ENCODE data around the gene EIF1. TPM values are rescaled to one million over a fixed set of nuclear protein-coding genes. Genes with fewer than 3 reads are reported as not detected.
A peak's percentile ranks its signal among the peaks of the same experiment; 100 is the strongest.

Gene EIF1
- polyA plus RNA-seq, 1 donor (not counting 4 experiments of a cell fraction or from before 2014, with no cell fraction given), result 308 TPM

GRCh38 chr17:41734139-41734948 lies 45.7 kb downstream of the EIF1 start, which contains the start of gene HAP1:
Gene HAP1 (minus strand): TSS chr17:41734643. CDS start chr17:41734634, 9 bp downstream.
- Histone ChIP-seq H3K9me1 (ENCODE audit: control insufficient read depth, extremely low read depth, insufficient read depth, low read length) (no peaks in the 10 kb centered on the region), H4K20me1 (ENCODE audit: control insufficient read depth, extremely low read depth, insufficient read depth, low read length) (no peaks in the 10 kb centered on the region), H3K9me3 (ENCODE audit: control insufficient read depth, low read depth, low read length) (no peaks in the 10 kb centered on the region), H3K4me3 (ENCODE audit: control insufficient read depth in 2 of 3, extremely low read depth in 1 of 3, insufficient read depth in 2 of 3, low read depth in 1 of 3, low read length in 3 of 3) (peak within 1 kb of the TSS; percentile 54 to 70 (median 70)), H3K36me3 (ENCODE audit: control insufficient read depth in 2 of 2, extremely low read depth in 1 of 2, insufficient read depth in 2 of 2, low read length in 2 of 2) (peaks cover 0 to 3% of the 10 kb centered on the region in 2 experiments), H3K79me2 (ENCODE audit: control insufficient read depth, insufficient read depth, low read length) (no peaks in the 10 kb centered on the region), H3K27me3 (ENCODE audit: control insufficient read depth, extremely low read depth, insufficient read depth, low read length) (peaks cover 49% of the 10 kb centered on the region), H3K4me1 (ENCODE audit: control insufficient read depth, extremely low read depth, insufficient read depth, low read length) (peaks cover 24% of the 10 kb centered on the region), H2AFZ (ENCODE audit: control insufficient read depth, low read length) (peak within 1 kb of the TSS; percentile 90), H3K4me2 (ENCODE audit: control insufficient read depth, extremely low read depth, insufficient read depth, low read depth, low read length) (peak within 1 kb of the TSS; percentile 95), H3K27ac (ENCODE audit: control insufficient read depth, insufficient read depth, low read length) (no peak within 1 kb of the TSS), H3K9ac (ENCODE audit: control insufficient read depth, extremely low read depth, insufficient read depth, low read length) (peak within 1 kb of the TSS; percentile 56)
- TF ChIP-seq EZH2 (IDR thresholded peaks at IDR 0.05; ENCODE audit: low read length) (peak; percentile 90), CTCF (optimal IDR thresholded peaks at IDR 0.05 in 1 of 3, IDR thresholded peaks at IDR 0.05 in 1 of 3, conservative IDR thresholded peaks at IDR 0.05 in 1 of 3; ENCODE audit: extremely low read depth in 1 of 3, insufficient read depth in 2 of 3, low read length in 3 of 3) (no peak)
- FAIRE-seq (no peak), DNase-seq (ENCODE audit: low read depth, low spot score) (no peak)
- dilution Hi-C loops (cut with MboI; ENCODE audit: extremely low pct_ligation_motif_present, low sequenced_read_pairs), result no loop called here

- Histone ChIP-seq H3K4me1 (ENCODE audit: control insufficient read depth, extremely low read depth, insufficient read depth, low read length) (peaks cover 30% of the 10 kb centered on the region), H3K9me1 (ENCODE audit: control insufficient read depth, extremely low read depth, insufficient read depth, low read length) (no peaks in the 10 kb centered on the region), H3K9me3 (ENCODE audit: control insufficient read depth, low read depth, low read length) (no peaks in the 10 kb centered on the region), H4K20me1 (ENCODE audit: control insufficient read depth, extremely low read depth, insufficient read depth, low read length) (no peaks in the 10 kb centered on the region), H3K4me2 (ENCODE audit: control insufficient read depth, extremely low read depth, insufficient read depth, low read depth, low read length) (peak overlapping the region; percentile 95), H2AFZ (ENCODE audit: control insufficient read depth, low read length) (peak overlapping the region; percentile 90), H3K27me3 (ENCODE audit: control insufficient read depth, extremely low read depth, insufficient read depth, low read length) (peaks cover 49% of the 10 kb centered on the region), H3K4me3 (ENCODE audit: control insufficient read depth in 2 of 3, extremely low read depth in 1 of 3, insufficient read depth in 2 of 3, low read depth in 1 of 3, low read length in 3 of 3) (peak overlapping the region; percentile 54 to 70 (median 70)), H3K9ac (ENCODE audit: control insufficient read depth, extremely low read depth, insufficient read depth, low read length) (peak overlapping the region; percentile 56), H3K27ac (ENCODE audit: control insufficient read depth, insufficient read depth, low read length) (no peak overlapping the region), H3K36me3 (ENCODE audit: control insufficient read depth in 2 of 2, extremely low read depth in 1 of 2, insufficient read depth in 2 of 2, low read length in 2 of 2) (peaks cover 0 to 3% of the 10 kb centered on the region in 2 experiments), H3K79me2 (ENCODE audit: control insufficient read depth, insufficient read depth, low read length) (no peaks in the 10 kb centered on the region)
- TF ChIP-seq CTCF (optimal IDR thresholded peaks at IDR 0.05 in 1 of 3, IDR thresholded peaks at IDR 0.05 in 1 of 3, conservative IDR thresholded peaks at IDR 0.05 in 1 of 3; ENCODE audit: extremely low read depth in 1 of 3, insufficient read depth in 2 of 3, low read length in 3 of 3) (no peak), EZH2 (IDR thresholded peaks at IDR 0.05; ENCODE audit: low read length) (no peak)
- no peak for FAIRE-seq
- dilution Hi-C loops (cut with MboI; ENCODE audit: extremely low pct_ligation_motif_present, low sequenced_read_pairs), result no loop called here
- no peak for DNase-seq (ENCODE audit: low read depth, low spot score)
Observed at GRCh38 chr17:41734949-41735313, 46.2 kb downstream of the EIF1 start.
